22Rv1 (cell line): ENCODE data around the gene ZNF526.

Experiments
- CTCF ChIP-seq: fragments of 450-650 bp; IDR thresholded peaks from 2 replicates; pipeline ENCODE4 v1.5.1; 2017; ENCODE audit warnings: mild to moderate bottlenecking
- ZFX ChIP-seq: fragments of 450-650 bp; IDR thresholded peaks from 2 replicates; pipeline ENCODE4 v1.6.1; 2017; ENCODE audit warnings: antibody characterized with exemption, borderline replicate concordance

- no peak for TF ChIP-seq CTCF
- no peak for TF ChIP-seq ZFX
Measured at GRCh38 chr19:42176649-42176989, 43.5 kb upstream of the ZNF526 start.
